ENCODE data around the gene PCYT2.

GRCh38 chr17:81889602-81890001 is 21.6 kb downstream of the PCYT2 start:
- TF ChIP-seq CTCF (IDR thresholded peaks at IDR 0.05) (no peak), POLR2A (IDR thresholded peaks at IDR 0.05) (no peak)

All from uterus (tissue), 2 donors.